HepG2 (cell line): Measurements from ENCODE around the gene HES1.
"Not testable (repeated sequence)": the region's sequence is repeated elsewhere in the genome, so short reads cannot be mapped to it uniquely, and the experiment has no call there.

Experiments used
- CTCF ChIP-seq: sonication (generic); formaldehyde crosslinking; IDR thresholded peaks from 2 replicates; pipeline ENCODE4 v1.5.0; 2020; ENCODE audit warnings: mild to moderate bottlenecking, missing genetic modification reagents, moderate library complexity
- EZH2 ChIP-seq: conservative IDR thresholded peaks from 2 replicates; pipeline ENCODE4 v1.6.1; 2012; ENCODE audit warnings: mild to moderate bottlenecking, low read depth, low read length, moderate library complexity
- HIC2 ChIP-seq: sonication (generic); formaldehyde crosslinking; IDR thresholded peaks from 2 replicates; pipeline ENCODE4 v1.9.0; 2022; ENCODE audit warnings: low read depth, missing genetic modification reagents
- HIVEP1 ChIP-seq: sonication (generic); formaldehyde crosslinking; IDR thresholded peaks from 2 replicates; pipeline ENCODE4 v1.4.0; 2020; ENCODE audit warnings: mild to moderate bottlenecking, missing genetic modification reagents
- IRF2 ChIP-seq: IDR thresholded peaks from 2 replicates; pipeline ENCODE4 v1.6.1; 2018; ENCODE audit warnings: missing genetic modification reagents, missing compliant biosample characterization
- MAX ChIP-seq: IDR thresholded peaks from 2 replicates; pipeline ENCODE4 v1.6.1; 2012; ENCODE audit warnings: inconsistent platforms
- POLR2AphosphoS5 ChIP-seq: IDR thresholded peaks from 2 replicates; pipeline ENCODE4 v1.6.1; 2012; ENCODE audit warnings: low read depth, low read length
- PTBP1 ChIP-seq: fragments of 200-400 bp; formaldehyde crosslinking; IDR thresholded peaks from 2 replicates; pipeline ENCODE4 v1.6.1; 2018; ENCODE audit warnings: low read length, low read depth; ENCODE audit not compliant: poor library complexity, severe bottlenecking
- REST ChIP-seq, 2 experiments: IDR thresholded peaks; 2 replicates each; pipeline ENCODE4 v1.6.1; 2011 to 2012; ENCODE audit warnings: low read length in 2 of 2, borderline replicate concordance in 1 of 2, low read depth in 1 of 2, mild to moderate bottlenecking in 1 of 2, moderate library complexity in 1 of 2
- TGIF2 ChIP-seq: IDR thresholded peaks from 2 replicates; pipeline ENCODE4 v1.6.1; 2016; ENCODE audit warnings: control low read depth, missing compliant biosample characterization
- ZNF256 ChIP-seq: sonication (generic); formaldehyde crosslinking; conservative IDR thresholded peaks from 2 replicates; pipeline ENCODE4 v1.4.0; 2020; ENCODE audit warnings: missing genetic modification reagents
- ZNF660 ChIP-seq: sonication (generic); formaldehyde crosslinking; IDR thresholded peaks from 2 replicates; pipeline ENCODE4 v1.5.1; 2020; ENCODE audit warnings: mild to moderate bottlenecking, low read depth, missing genetic modification reagents, borderline replicate concordance
- ZNF841 ChIP-seq: sonication (generic); formaldehyde crosslinking; IDR thresholded peaks from 2 replicates; pipeline ENCODE4 v1.8.1; 2023; ENCODE audit warnings: missing genetic modification reagents, borderline replicate concordance
- TF ChIP-seq, protein P1 (sequence below), 2 experiments: fragments of 450-650 bp in 1 of 2; sonication (generic) in 1 of 2; formaldehyde crosslinking; IDR thresholded peaks; 2 replicates each; pipeline versions ENCODE4 v1.5.0 to v1.8.0; 2020 to 2022; ENCODE audit warnings: mild to moderate bottlenecking in 1 of 2, missing genetic modification reagents in 1 of 2

- not testable (repeated sequence) for TF ChIP-seq PTBP1; ZNF841 (CRISPR knock-in tag); ZNF660 (CRISPR knock-in tag); TGIF2 (CRISPR knock-in tag); CTCF (CRISPR knock-in tag); HIVEP1 (CRISPR knock-in tag); EZH2; ZNF256 (CRISPR knock-in tag); POLR2AphosphoS5; REST (IDR thresholded peaks at IDR 0.05; ENCODE audit: borderline replicate concordance in 1 of 2, low read depth in 1 of 2, low read length in 2 of 2); IRF2 (CRISPR knock-in tag); HIC2; MAX
- TF ChIP-seq, protein P1, sequence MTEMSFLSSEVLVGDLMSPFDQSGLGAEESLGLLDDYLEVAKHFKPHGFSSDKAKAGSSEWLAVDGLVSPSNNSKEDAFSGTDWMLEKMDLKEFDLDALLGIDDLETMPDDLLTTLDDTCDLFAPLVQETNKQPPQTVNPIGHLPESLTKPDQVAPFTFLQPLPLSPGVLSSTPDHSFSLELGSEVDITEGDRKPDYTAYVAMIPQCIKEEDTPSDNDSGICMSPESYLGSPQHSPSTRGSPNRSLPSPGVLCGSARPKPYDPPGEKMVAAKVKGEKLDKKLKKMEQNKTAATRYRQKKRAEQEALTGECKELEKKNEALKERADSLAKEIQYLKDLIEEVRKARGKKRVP (CRISPR knock-in tag; IDR thresholded peaks at IDR 0.05): not testable (repeated sequence)
Measured at GRCh38 chr3:194150935-194151302, 15.0 kb downstream of the HES1 start.
